NCI-H128 (cell line): Measurements from ENCODE around the gene NPAS1.

Experiments used
- DNase-seq: peaks from one replicate; lab custom pipeline; 2025; ENCODE audit not compliant: unreplicated experiment; lab: John Stamatoyannopoulos, UW

NPAS1 gene, protein sequence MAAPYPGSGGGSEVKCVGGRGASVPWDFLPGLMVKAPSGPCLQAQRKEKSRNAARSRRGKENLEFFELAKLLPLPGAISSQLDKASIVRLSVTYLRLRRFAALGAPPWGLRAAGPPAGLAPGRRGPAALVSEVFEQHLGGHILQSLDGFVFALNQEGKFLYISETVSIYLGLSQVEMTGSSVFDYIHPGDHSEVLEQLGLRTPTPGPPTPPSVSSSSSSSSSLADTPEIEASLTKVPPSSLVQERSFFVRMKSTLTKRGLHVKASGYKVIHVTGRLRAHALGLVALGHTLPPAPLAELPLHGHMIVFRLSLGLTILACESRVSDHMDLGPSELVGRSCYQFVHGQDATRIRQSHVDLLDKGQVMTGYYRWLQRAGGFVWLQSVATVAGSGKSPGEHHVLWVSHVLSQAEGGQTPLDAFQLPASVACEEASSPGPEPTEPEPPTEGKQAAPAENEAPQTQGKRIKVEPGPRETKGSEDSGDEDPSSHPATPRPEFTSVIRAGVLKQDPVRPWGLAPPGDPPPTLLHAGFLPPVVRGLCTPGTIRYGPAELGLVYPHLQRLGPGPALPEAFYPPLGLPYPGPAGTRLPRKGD

DNA sequence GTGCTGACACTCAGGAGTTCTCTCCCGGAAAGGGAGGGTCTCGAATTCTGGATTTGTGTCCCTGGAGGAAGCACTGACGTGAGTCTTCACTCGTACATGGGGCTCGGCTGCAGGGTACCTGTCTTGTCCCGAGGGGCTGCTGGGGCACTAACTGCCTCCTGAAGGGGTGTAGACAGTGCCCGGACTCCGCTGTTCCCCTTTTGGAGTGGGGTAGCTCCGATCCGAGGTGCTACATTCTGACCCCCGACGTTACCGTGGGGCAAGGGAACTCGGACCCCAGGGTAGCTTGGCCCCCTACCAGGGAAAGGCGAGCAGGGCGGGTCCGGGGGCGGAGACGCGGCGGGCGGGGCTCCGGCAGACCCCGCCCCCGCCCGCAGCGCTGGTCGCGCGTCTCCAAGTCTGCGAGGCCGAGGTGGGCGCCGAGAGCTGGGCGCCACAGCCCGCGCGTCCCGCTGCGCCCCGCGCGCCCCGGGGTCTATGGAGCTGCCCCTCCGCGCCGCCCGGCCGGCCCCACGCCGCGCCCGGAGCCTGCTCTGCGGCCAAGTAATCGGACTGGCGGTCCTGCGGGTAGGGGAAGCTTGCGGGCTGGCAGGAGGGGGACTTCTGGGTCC is at the start of gene NPAS1:
NPAS1 (plus strand) TSS at position 407 of the 611 bp plus-strand sequence. CDS start 1,211 bp downstream, outside the sequence.
- DNase-seq = no peak

DNA sequence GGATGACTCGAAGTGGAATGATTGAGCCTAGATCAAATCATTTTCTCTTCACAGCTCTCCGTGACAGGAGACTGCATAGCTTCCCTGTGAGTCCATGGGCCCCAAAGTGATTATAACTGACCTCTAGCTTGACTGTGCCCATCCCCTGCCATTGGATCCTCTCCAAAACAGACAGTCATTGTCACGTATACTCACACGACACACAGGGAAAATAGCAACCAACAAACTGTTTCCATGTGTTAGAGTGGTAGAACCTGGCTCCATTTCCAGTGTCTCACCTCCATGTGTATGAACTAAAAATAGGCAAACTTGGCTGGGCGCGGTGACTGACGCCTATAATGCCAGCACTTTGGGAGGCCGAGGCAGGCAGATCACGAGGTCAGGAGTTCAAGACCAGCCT is 48.8 kb upstream of the NPAS1 start:
- no peak for DNase-seq

DNA sequence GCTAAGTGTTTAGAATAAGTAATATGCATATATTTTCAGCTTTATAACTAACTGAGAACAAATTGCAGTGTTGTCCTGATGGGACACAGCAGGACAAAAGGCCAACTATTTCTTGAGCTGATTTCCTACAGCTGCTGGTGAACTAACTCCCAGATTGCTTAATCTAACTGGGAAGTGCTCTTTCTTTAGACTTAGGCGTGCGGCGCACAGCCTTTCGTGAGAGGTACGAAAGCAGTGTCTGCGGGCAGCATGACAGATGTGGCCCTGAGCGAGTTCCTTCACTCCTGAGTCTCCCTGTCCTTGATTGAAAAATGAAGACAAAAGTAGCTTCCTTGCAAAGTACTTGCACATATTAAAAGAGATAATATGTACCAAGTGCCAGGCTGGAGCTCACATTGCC is 47.3 kb upstream of the NPAS1 start:
- DNase-seq = no peak

DNA sequence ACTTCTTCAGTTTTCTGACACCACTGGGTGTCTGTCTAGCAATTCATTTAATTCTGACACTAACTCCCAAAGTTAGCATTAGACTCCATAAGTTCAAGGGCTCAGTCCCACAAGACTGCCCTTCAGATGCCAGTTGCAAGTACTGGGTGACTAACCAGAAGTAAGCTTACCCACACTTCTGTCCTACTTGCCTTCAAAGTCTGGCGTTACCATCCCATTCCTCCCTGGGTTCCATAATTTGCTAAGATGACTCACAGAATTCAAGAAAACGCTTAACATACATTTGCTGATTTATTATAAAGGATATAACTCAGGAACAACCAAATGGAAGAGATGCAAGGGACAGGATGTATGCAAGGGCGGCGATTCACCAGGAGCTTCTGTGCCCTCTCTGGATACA is 45.5 kb upstream of the NPAS1 start:
- DNase-seq = no peak

DNA sequence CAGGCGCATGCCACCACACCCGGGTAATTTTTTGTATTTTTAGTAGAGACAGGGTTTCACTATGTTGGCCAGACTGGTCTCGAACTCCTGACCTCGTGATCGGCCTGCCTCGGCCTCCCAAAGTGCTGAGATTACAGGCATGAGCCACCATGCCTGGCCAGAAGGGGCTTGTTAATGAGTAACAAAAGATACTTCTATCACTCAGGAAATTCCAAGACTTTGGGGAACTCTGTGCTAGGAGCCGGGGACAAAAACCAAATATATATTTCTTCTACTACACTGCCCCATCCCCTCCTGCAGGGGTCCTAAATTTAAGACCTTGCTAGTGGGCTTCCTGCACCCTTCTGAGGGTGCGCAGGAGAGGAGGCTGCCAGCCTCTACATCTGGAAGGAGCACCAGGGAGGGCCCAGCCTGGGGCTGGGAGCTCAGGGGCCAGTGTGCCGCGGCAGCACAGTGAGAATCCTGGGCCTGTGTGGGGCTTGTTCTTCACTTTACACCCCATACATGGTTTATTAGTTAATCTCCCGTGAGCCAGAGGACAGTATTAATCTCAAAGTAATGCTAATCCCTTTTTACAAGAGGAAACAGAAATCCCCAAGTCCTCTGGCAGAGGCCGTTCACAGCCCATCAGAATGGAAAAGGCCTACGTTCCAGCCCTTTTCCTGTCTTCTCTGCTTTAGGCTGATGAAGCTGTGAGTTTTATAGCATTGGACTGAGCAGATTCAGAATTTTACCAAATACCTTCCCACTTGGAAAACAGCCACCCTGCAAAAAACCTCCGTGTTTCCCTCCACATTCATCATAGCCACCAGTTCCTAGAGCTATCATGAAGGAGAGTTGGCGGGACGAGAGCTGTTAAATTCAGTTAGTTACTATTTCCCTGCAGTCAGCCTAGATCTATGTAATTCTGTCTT is 44.4 kb upstream of the NPAS1 start:
- DNase-seq = no peak

DNA sequence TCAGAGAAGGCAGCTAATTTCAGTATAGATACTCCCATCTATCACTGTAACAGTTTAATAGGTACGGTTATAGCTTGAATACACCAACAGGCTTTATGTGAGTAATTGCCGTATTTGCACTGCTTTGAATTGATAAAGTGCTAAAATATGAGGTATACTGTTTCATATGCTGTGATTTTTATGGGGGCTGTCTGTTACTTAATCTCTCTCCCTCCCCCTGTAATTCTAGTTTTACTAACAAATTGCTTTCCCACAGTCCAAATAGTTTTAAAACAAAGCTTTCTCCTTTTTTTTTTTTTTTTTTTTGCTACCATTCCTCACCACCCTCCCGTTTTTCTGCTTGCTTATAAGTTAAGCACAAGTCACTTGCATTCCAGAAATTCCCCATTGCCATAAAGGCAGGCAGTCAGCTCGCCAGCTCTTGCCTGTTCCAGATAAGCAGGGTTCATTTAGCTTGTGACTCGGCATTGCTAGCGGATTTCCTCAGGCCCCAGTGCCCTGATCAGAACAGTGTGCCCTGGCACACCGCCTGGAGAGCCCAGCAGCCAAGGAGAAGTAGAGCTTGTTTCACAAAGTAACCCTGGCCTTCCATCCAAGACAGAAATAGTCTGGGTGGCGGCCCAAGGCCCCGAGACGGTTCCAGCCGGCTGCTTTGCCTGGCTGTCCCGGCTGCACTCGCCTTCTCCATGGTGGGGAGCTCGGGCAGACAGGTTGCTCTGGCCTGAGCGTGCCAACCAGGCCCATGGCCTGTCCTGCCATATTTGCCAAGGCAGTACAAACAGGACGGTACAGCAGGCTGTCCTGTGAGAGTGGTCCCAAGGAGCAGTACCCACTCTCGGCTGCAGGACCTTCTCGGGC is 43.5 kb upstream of the NPAS1 start:
- no peak for DNase-seq

DNA sequence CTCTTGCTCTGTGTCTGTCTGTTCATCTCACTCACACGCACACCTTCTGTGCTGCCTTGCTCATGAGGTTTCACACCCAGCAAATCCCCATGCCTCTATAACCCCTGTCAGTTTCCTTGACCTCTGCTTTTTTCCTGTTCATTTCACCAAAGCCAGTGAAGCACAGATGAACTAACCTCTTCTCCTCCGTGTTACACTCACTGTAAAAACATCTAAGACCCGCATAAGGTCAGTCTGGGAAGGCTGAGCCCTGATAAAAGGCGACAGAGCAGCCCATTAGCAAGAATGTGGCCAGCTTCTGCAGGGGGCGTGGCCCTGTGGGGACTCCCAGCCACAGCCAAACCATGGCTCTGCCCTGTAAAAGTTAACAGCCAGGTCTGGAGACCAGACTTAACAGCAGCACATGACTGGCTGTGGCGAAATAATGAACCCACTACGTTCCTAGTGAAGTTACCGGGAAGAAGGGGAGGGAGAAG is 42.8 kb upstream of the NPAS1 start:
- DNase-seq = no peak

DNA sequence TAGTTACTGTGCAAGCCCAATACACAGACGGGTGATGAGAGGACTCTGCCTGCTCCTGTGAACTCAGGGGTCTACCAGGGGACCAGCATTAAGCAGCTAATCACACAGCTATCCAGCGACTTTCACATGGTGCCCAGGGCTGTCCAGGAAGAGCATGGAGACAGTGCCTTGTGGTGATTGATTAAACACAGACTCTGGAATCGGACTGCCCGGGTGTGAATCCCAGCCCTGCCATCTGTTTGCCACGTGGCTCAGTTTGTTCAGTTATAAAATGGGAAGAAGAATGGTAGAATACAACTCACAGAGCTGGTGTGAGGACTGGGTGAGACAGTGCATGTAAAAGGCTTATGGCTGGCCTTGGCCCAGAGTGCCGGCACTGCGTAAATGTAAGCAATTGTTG is 42.1 kb upstream of the NPAS1 start:
- no peak for DNase-seq

DNA sequence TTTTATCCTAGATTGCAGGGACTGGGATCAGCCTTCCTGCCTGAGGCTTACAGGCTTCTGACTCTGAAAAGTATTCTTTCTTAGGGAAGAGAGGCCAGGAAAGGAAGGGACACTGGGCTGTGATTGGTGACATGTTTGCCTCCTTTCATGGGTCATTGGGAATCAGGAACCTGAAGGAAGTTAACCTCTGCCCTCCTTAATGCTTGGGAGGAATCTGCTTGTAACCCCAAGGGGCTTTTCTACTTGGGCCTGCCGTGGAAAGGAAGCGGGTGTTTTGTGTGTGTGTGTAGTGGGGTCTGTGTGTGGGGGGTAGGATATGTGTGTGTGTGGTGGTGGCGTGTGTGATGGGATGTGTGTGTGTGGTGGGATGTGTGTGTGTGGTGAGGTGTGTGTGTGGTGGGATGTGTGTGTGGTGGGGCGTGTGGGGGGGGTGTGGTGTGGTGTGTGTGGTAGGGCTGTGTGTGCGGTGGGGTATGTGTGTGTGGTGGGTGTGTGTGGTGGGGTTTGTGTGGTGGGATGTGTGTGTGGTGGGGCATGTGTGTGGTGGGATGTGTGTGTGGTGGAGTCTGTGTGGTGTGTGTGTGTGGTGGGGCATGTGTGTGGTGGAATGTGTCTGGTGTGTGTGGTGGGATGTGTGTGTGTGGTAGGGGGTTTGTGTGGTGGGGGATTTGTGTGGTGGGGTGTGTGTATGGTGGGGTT is 41.3 kb upstream of the NPAS1 start:
- DNase-seq = no peak

DNA sequence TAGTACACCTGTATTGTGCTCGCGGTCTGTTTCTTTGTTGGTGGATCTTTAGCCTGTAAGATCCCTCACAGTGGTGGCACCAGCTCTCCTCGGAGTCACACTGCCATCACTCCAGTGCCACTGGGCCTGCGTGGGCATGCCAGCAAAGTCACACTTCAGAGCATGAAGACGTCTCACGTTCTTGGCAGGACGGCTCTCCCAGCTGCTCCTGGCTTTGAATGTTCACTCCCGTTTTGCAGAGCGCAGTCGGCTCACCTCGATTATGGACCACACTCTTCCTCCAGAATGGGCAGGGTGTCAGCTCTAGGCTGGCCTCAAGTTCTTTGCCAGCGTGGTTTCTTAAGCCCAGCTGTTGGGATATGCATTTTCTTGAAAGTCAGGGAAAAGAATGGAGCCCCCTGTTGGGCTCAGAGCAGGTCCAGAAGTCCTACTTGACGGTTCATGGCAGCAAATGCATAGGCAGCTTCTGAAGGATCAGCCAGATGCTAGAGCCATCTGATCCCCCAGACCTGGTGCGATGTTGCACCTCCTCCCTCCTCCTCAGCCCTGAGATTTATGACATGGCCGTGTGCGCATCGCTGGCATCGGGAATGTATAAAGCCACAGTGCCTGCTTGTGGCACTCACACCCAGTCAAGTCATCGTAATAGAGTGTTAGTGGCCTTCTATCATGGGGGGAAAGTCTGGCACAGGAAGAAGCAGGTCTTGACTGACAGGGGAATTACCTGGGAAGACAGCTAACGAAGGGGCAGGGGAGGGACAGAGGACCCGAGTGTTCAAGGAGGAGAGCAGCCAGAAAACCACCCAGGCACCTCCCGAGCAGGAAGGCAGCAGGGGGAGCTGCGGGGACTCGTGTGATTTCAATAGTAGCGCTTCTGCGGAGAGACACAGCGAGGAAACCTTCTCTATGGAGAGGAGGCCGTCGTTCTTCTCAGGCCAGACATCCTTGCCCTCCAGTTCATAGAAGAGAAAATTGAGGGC is 40.2 kb upstream of the NPAS1 start:
- DNase-seq = no peak

DNA sequence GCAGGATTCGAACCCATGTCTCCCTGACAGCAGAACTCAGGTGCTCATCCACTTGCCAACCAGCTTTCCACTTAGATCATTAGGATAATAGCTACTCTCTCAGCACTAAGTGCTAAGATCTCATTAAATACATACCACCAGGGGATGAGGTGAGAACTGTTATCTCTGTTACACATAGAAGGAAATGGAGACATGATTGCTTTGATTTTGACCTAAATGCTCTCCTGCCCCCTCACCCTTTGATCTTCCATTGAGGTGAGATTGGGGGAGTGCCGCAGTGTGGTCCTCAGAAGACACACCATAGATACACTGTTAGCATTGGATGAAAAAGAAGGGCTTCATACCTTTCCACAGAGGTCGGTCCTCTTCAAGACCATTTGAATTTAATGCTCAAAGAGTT is 38.9 kb upstream of the NPAS1 start:
- no peak for DNase-seq

DNA sequence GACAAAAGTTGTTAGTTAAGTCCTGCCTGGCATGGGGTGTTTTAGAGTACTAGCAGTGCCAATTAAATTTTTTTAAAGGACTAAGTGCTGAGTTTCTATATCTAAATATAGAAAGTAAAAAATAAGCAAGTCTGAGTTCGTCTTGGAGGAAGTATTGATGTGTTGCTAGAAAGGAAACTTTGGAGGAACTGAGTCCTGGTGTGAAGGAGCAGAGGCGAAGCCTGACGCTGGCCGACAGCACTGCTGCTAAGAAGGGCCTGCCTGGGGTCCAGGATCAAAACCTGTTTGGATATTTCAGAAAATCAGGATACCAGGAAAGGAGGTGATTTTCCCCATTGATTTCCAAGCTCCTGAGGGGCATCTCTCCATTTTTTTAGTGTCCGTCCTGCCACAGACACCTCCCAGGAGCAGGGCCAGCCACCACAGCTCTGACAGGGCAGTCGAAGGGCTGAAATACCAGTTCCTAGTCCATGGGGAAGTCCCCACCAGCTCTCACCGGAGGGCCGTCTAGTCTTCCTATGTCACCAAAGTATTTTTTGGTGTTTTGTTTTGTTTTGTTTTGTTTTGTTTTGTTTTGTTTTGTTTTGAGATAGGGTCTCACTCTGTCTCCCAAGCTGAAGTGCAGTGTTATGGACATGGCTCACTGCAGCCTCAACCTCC is 38.2 kb upstream of the NPAS1 start:
- DNase-seq = no peak

DNA sequence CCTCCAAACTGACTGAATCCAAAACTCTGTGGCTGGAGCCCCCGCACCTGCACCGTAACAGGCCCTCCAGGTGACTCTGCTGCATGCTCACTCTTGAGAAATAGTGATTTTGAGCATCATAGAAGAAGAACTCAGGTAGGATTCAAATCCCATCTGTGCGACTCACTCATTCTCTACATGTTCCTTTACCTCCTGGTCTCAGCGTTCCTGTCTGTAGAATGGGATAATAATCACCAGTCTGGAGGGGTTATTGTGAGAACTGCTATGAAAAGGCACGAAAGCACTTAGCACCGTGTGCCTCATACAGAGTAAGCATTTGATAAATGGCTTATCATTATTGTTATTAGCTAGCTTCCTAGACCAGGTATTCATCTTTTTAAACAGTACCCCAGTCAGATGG is 36.5 kb upstream of the NPAS1 start:
- no peak for DNase-seq

DNA sequence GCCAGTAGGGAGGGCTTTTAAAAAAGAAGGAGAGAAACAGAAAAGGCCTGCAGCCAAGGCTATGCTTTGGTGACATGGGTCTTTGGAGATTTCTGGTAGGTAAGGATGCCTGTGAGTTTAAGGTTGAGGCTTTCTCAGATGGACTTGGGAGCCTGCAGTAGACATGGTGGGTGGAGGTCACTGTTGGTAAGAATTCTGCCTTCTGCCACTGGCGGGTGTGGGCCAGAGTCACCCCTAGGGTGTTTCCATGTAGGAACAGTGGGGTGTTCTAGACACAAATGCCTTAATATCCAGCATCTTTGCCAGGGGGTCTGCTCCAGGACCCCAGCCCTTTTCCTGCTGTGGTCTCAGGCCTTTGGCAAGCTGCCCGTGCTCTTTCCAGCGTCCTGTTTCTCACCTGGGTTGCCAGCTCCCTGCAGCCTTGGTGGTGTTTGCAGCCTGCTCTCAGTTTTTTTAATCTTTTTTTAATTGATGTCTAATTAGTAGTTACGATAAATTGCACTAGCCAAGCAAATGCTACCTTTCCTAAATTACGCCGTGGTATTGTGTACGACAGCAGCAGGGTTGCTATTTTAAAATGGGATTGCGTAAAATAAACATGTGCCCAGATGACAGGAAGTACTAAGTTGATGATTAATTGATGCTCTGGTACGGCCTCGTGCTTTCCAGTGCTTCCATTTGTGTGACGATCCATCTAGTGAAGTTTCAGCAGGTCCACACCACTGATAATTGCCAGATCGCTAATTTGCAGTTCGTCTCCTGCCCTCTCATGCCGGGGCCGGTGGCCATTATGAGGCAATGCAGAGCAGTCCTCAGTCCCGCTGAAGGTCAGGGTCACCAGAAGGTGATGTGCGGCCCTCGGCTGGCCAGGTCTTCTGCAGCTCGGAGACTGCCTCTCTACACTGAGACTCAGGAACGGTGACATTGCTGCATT is 35.3 kb upstream of the NPAS1 start:
- no peak for DNase-seq

DNA sequence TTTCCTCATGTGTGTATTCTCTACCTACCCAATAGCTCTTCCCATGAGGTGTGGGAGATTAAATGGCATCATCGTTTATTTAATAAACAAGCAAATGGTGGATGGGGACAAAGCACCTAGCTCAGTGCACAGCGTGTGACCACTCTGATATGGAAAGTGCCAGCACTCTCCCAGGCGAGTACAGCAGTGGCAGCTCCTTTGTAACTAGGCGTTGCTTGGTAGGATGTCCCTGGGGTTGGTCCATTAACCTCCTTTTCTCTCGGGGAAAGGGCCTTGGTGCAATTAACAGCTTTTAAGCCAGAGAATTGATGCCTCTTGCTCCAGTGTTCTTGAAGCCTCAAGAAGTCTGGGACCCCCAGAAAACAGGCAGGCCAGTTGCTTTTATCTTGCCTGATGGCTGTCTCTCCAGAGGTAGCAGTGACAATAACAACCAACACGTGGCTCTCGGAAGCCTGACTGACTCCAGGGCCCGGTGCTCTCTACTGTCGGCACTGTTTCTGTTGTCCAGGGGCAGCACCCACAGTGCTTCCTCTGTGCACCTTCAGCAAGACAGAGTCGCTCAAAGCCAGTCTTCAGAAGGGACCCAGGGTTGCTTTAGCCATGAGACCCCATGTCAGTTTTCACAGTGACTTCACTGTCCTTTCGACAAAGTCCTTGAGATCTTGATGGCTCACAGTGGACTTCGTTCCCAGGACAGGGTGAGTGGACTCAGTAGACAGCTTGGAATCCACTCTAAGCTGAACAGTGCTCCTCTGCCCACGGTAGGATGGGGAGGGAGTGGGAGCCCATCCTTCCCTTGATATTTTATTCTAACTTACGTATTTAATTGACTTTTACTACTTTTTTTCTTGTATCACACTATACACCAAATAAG is 33.9 kb upstream of the NPAS1 start:
- peak; percentile 33 for DNase-seq
